GM18526 (cell line): ENCODE data around the gene CAPN1.

Source experiments
- POLR2A ChIP-seq: IDR thresholded peaks from 3 replicates; pipeline ENCODE4 v1.6.1; 2011; ENCODE audit not compliant: insufficient read length; ENCODE audit errors: extremely low read depth

CAPN1 gene

GRCh38 chr11:65251476-65251875 lies 69.7 kb downstream of the CAPN1 start:
- TF ChIP-seq POLR2A, result no peak

GRCh38 chr11:65254724-65255123 lies 73.0 kb downstream of the CAPN1 start:
- TF ChIP-seq POLR2A, result no peak

DNA sequence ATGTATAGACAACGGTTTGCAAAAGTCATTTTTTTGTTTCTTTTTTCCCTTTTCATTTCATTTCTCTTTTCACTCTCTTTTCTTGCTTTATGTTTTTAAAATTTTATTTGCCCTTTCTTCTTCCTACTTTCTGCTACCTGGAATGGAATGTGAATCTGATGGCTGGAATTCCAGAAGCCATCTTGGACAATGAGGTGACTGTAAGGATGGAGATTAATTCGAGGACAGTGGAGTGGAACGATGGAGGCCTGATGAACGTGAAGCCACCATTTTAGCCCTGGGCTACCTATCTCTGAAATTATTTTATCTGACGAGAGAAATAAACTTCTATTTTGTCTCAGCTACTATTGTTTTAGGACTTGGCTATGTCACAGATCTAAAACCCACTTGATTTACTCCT lies 77.3 kb downstream of the CAPN1 start:
- no peak for TF ChIP-seq POLR2A

GRCh38 chr11:65260302-65260701 lies 78.6 kb downstream of the CAPN1 start:
- TF ChIP-seq POLR2A, result no peak

DNA sequence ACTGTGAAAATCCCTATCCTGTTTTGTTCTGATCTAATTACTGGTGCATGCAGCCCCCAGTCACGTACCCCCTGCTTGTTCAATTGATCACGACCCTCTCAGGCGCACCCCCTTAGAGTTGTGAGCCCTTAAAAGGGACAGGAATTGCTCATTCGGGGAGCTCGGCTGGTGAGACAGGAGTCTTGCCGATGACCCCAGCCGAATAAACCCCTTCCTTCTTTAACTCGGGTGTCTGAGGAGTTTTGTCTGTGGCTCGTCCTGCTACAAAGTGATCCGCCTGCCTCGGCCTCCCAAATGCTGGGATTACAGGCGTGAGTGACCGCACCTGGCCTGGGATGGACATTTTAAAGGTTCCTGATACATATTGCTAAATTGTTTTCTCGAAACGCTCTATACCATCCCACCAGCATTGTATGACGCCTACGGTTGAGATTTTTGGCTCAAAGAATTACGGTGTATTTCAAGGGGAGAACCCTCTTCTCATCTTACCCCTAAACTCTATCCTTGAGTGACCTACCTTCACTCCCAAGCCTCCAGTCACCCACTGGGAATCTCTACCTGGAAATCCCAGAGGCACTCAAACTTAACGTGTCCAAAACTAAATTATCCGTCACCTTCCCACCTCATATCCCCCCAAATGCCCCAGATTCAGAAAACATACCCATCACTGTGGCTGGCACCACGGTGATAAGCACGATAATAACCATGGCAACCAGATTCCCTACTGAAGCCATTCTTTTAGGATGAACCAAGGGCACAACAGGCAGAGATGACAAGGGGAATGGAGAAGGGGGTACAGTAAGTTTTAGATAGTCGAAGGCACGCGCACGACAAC lies 79.2 kb downstream of the CAPN1 start:
- TF ChIP-seq POLR2A, result no peak
